ENCODE data around the gene BTBD18.
A peak's percentile ranks its signal among the peaks of the same experiment; 100 is the strongest.
"Not testable (repeated sequence)": the region's sequence is repeated elsewhere in the genome, so short reads cannot be mapped to it uniquely, and the experiment has no call there.

BTBD18 gene

DNA sequence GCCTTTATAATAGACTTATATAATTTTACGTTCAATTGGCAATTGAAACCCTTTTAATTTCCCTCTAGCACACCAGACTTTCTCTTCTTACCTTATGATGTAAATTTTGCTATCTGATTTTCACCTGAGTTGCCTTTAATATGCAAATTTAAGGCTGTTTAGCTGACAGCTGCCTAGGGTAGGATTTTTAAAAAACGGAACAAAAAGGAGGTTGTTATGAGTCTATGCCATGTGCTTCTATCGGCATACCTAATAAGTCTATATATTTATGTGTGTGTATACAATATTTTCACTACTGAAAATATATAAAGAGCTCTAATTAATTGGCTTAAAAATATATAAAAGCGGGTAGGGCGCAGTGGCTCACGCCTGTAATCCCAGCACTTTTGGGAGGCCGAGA, 22.1 kb downstream of the BTBD18 start:
- Histone ChIP-seq H3K36me3 (ENCODE audit: insufficient read depth) (no peaks in the 10 kb centered on the region), H2AFZ (ENCODE audit: low read depth) (no peak overlapping the region), H3K27ac (no peak overlapping the region), H3K4me1 (ENCODE audit: low read depth, poor library complexity, severe bottlenecking) (peaks cover 5% of the 10 kb centered on the region), H3K4me2 (no peak overlapping the region), H3K79me2 (ENCODE audit: insufficient read depth, low read depth) (peaks cover 75% of the 10 kb centered on the region), H3K27me3 (ENCODE audit: insufficient read depth, low read depth) (no peaks in the 10 kb centered on the region), H3K4me3 (IDR thresholded peaks at IDR 0.05; ENCODE audit: insufficient read depth, low read depth, low read length) (no peak overlapping the region), H3K9ac (no peak overlapping the region), H4K20me1 (ENCODE audit: insufficient read depth) (0 out of 2 replicates have a peak, but pooled peaks cover 4% of the 10 kb centered on the region)
- TF ChIP-seq, protein P1, sequence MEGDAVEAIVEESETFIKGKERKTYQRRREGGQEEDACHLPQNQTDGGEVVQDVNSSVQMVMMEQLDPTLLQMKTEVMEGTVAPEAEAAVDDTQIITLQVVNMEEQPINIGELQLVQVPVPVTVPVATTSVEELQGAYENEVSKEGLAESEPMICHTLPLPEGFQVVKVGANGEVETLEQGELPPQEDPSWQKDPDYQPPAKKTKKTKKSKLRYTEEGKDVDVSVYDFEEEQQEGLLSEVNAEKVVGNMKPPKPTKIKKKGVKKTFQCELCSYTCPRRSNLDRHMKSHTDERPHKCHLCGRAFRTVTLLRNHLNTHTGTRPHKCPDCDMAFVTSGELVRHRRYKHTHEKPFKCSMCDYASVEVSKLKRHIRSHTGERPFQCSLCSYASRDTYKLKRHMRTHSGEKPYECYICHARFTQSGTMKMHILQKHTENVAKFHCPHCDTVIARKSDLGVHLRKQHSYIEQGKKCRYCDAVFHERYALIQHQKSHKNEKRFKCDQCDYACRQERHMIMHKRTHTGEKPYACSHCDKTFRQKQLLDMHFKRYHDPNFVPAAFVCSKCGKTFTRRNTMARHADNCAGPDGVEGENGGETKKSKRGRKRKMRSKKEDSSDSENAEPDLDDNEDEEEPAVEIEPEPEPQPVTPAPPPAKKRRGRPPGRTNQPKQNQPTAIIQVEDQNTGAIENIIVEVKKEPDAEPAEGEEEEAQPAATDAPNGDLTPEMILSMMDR (conservative IDR thresholded peaks at IDR 0.05; ENCODE audit: low read depth, low read length), result no peak

DNA sequence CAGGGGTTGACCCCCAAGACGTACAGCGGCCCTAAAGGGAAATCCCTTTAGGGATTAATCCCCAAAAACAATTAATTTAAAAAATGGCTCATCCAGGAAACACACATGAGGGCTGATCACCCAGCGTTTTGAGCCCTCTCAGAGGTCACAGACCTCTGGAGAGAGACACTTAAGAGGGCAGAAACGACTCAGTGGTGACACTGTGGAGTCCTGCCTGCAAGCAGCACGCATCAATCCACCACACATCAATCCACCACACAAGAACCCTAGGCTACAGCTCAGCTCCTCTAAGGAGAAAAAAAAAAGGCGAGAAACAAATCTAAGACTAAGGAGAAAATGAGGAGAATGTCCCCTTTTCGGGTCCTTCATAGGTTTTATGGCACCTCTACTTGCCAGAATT, 22.8 kb downstream of the BTBD18 start:
- H3K4me1 ChIP-seq (ENCODE audit: low read depth, poor library complexity, severe bottlenecking), result no peaks in the 10 kb centered on the region
- H3K79me2 ChIP-seq (ENCODE audit: insufficient read depth, low read depth), result peaks cover 81% of the 10 kb centered on the region
- H3K27ac ChIP-seq, result no peak overlapping the region
- H2AFZ ChIP-seq (ENCODE audit: low read depth), result no peak overlapping the region
- no peak overlapping the region for H3K9ac ChIP-seq
- TF ChIP-seq, protein P1 (conservative IDR thresholded peaks at IDR 0.05; ENCODE audit: low read depth, low read length), result no peak
- H3K4me3 ChIP-seq (IDR thresholded peaks at IDR 0.05; ENCODE audit: insufficient read depth, low read depth, low read length), result no peak overlapping the region
- H3K36me3 ChIP-seq (ENCODE audit: insufficient read depth), result no peaks in the 10 kb centered on the region
- no peaks in the 10 kb centered on the region for H3K27me3 ChIP-seq (ENCODE audit: insufficient read depth, low read depth)
- H4K20me1 ChIP-seq (ENCODE audit: insufficient read depth), result 0 out of 2 replicates have a peak, but pooled peaks cover 4% of the 10 kb centered on the region
- no peak overlapping the region for H3K4me2 ChIP-seq

DNA sequence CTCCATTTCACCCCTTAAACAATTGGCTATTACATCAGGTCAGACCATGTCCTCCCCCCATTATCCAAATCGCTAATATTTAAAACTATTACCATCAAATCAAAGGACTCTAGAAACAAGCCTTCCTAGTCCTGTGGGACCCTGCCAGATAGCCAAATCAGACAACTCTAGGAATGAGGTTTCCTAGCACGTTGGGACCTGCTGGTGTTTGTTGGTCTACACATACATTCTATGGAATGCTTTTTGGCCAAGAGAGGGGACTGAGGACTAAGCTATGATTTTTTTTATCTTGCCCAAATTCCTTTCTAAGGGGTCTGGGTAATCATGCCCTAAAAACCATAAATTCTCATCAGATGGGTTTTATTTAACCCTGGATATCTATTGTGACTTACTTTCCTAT, 24.4 kb downstream of the BTBD18 start:
- H2AFZ ChIP-seq (ENCODE audit: low read depth), result no peak overlapping the region
- H3K4me1 ChIP-seq (ENCODE audit: low read depth, poor library complexity, severe bottlenecking), result no peaks in the 10 kb centered on the region
- H4K20me1 ChIP-seq (ENCODE audit: insufficient read depth), result 0 out of 2 replicates have a peak, but pooled peaks cover 4% of the 10 kb centered on the region
- peaks cover 79% of the 10 kb centered on the region for H3K79me2 ChIP-seq (ENCODE audit: insufficient read depth, low read depth)
- no peaks in the 10 kb centered on the region for H3K27me3 ChIP-seq (ENCODE audit: insufficient read depth, low read depth)
- no peak overlapping the region for H3K4me3 ChIP-seq (IDR thresholded peaks at IDR 0.05; ENCODE audit: insufficient read depth, low read depth, low read length)
- H3K36me3 ChIP-seq (ENCODE audit: insufficient read depth), result no peaks in the 10 kb centered on the region
- no peak overlapping the region for H3K27ac ChIP-seq
- no peak overlapping the region for H3K9ac ChIP-seq
- TF ChIP-seq, protein P1 (conservative IDR thresholded peaks at IDR 0.05; ENCODE audit: low read depth, low read length), result no peak
- H3K4me2 ChIP-seq, result no peak overlapping the region

DNA sequence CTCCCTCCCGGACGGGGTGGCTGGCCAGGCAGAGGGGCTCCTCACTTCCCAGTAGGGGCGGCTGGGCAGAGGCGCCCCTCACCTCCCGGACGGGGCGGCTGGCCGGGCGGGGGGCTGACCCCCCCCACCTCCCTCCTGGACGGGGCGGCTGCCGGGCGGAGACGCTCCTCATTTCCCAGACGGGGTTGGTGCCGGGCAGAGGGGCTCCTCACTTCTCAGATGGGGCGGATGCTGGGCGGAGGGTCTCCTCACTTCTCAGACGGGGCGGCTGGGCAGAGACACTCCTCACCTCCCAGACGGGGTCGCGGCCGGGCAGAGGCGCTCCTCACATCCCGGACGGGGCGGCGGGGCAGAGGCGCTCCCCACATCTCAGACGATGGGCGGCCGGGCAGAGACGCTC, 34.9 kb downstream of the BTBD18 start:
- not testable (repeated sequence) for H3K4me2 ChIP-seq; H3K9ac ChIP-seq; H3K27ac ChIP-seq; H3K27me3 ChIP-seq (ENCODE audit: insufficient read depth, low read depth); H2AFZ ChIP-seq (ENCODE audit: low read depth); H4K20me1 ChIP-seq (ENCODE audit: insufficient read depth); H3K36me3 ChIP-seq (ENCODE audit: insufficient read depth); H3K4me3 ChIP-seq (IDR thresholded peaks at IDR 0.05; ENCODE audit: insufficient read depth, low read depth, low read length)
- H3K4me1 ChIP-seq (ENCODE audit: low read depth, poor library complexity, severe bottlenecking), result peaks cover 18% of the 10 kb centered on the region
- peaks cover 70% of the 10 kb centered on the region for H3K79me2 ChIP-seq (ENCODE audit: insufficient read depth, low read depth)

DNA sequence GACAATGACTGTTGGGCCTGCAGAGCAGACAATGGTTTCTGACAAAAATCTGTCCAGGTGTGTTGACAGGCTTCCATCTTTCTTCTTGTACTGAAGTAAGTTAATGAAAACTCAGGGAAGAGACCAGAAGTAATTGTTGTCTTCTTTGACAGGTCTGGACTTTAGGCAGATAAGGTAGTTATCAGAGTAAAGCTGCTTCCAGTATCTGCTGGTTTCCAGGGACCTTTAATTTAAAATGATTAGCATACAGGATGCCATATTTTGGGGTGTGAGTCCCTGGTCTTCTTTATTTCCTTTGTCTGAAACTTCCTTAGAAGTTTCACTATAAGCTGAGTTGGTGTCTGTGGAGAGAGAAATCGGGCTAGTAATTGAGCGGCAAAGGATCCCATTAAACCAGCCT, 37.8 kb downstream of the BTBD18 start:
- Histone ChIP-seq H3K4me1 (ENCODE audit: low read depth, poor library complexity, severe bottlenecking) (peaks cover 27% of the 10 kb centered on the region), H3K4me2 (peak overlapping the region; percentile 91), H3K36me3 (ENCODE audit: insufficient read depth) (no peaks in the 10 kb centered on the region), H3K27me3 (ENCODE audit: insufficient read depth, low read depth) (no peaks in the 10 kb centered on the region), H3K79me2 (ENCODE audit: insufficient read depth, low read depth) (peaks cover 61% of the 10 kb centered on the region), H4K20me1 (ENCODE audit: insufficient read depth) (no peaks in the 10 kb centered on the region; the same call in 1 of the 2 replicates), H2AFZ (ENCODE audit: low read depth) (no peak overlapping the region), H3K4me3 (IDR thresholded peaks at IDR 0.05; ENCODE audit: insufficient read depth, low read depth, low read length) (no peak overlapping the region), H3K9ac (peak overlapping the region; percentile 88; the same call in 1 of the 2 replicates), H3K27ac (no peak overlapping the region)
- TF ChIP-seq, protein P1 (conservative IDR thresholded peaks at IDR 0.05; ENCODE audit: low read depth, low read length), result no peak
